ENCODE results near the gene ELOVL2.

DNA sequence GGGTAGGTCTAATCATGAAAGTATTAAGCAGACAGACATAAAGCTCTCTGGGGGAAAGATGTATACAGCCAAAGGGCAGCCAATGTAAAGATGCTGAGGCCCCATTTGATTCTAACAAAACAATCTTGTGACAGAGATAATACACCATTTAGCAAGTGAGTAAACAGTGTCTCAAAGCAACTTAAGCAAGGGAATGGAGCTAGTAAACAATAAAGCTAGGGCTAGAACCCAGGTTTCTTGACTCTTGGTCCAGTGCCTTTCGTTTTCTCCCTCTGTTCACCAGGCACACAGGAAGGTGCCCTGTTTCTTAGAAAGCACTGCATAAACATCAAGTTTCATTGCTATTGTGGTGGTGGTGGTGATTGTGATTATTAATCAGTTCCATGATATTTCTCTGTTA is 5.1 kb downstream of the ELOVL2 start:
- TF ChIP-seq, protein P1, sequence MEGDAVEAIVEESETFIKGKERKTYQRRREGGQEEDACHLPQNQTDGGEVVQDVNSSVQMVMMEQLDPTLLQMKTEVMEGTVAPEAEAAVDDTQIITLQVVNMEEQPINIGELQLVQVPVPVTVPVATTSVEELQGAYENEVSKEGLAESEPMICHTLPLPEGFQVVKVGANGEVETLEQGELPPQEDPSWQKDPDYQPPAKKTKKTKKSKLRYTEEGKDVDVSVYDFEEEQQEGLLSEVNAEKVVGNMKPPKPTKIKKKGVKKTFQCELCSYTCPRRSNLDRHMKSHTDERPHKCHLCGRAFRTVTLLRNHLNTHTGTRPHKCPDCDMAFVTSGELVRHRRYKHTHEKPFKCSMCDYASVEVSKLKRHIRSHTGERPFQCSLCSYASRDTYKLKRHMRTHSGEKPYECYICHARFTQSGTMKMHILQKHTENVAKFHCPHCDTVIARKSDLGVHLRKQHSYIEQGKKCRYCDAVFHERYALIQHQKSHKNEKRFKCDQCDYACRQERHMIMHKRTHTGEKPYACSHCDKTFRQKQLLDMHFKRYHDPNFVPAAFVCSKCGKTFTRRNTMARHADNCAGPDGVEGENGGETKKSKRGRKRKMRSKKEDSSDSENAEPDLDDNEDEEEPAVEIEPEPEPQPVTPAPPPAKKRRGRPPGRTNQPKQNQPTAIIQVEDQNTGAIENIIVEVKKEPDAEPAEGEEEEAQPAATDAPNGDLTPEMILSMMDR (conservative IDR thresholded peaks at IDR 0.05; ENCODE audit: low read length), result no peak
- TF ChIP-seq EZH2phosphoT487 (IDR thresholded peaks at IDR 0.05; ENCODE audit: borderline replicate concordance), result no peak
